OCI-LY7 (cell line): ENCODE data around the gene B4GALT6. TPM values are rescaled to one million over a fixed set of nuclear protein-coding genes. Genes with fewer than 3 reads are reported as not detected.

ENCODE experiments used
- BruUV-seq: library from RNA; stranded (reverse); fragments of 400-500 nt; replicated peaks from 2 replicates; lab custom pipeline; 2021; lab: Mats Ljungman, UMichigan
- CTCF ChIA-PET: fragments of 300-600 bp; sonication (Branson Sonifier 250); formaldehyde crosslinking; loops from one replicate; lab custom pipeline; 2022; ENCODE audit warnings: antibody characterized with exemption; ENCODE audit not compliant: unreplicated experiment; lab: Charles Lee
- POLR2A ChIA-PET: fragments of 300-600 bp; sonication (Branson Sonifier 250); formaldehyde crosslinking; loops from one replicate; lab custom pipeline; 2022; ENCODE audit warnings: antibody characterized with exemption; lab: Charles Lee
- DNase-seq: peaks from one replicate; pipeline ENCODE4 v3.0.0-alpha.2; 2015; ENCODE audit warnings: low spot score
- H2AFZ ChIP-seq: fragments of 200-600 bp; sonication (generic), shearing (Covaris generic); 2 replicates; pipeline ENCODE4 v1.6.1; 2014; ENCODE audit warnings: mild to moderate bottlenecking, antibody characterized with exemption, low read length, moderate library complexity
- H3K27ac ChIP-seq: fragments of 200-600 bp; sonication (generic); 2 replicates; pipeline ENCODE4 v1.5.1; 2014; ENCODE audit warnings: mixed run types, low read depth, mild to moderate bottlenecking, moderate library complexity, low read length, inconsistent platforms; ENCODE audit not compliant: poor library complexity, severe bottlenecking
- H3K36me3 ChIP-seq: fragments of 200-600 bp; sonication (generic); 2 replicates; pipeline ENCODE4 v1.6.1; 2014; ENCODE audit warnings: mild to moderate bottlenecking, antibody characterized with exemption, low read length, moderate library complexity, mixed read lengths; ENCODE audit not compliant: insufficient read depth
- H3K4me1 ChIP-seq: fragments of 200-600 bp; sonication (generic); 2 replicates; pipeline ENCODE4 v1.5.1; 2014; ENCODE audit warnings: mild to moderate bottlenecking, low read length; ENCODE audit not compliant: insufficient read depth, poor library complexity, severe bottlenecking
- H3K4me2 ChIP-seq: fragments of 200-600 bp; sonication (generic); 2 replicates; pipeline ENCODE4 v1.6.1; 2014; ENCODE audit warnings: mild to moderate bottlenecking, low read length
- H3K4me3 ChIP-seq: fragments of 200-600 bp; sonication (generic); 2 replicates; pipeline ENCODE4 v1.5.1; 2014; ENCODE audit warnings: mild to moderate bottlenecking, low read depth, low read length; ENCODE audit not compliant: poor library complexity, severe bottlenecking
- H3K79me2 ChIP-seq: fragments of 200-600 bp; sonication (generic); 2 replicates; pipeline ENCODE4 v1.6.1; 2016; ENCODE audit warnings: low read depth, mild to moderate bottlenecking, low read length, moderate library complexity, mixed read lengths; ENCODE audit not compliant: insufficient read depth
- H3K9me2 ChIP-seq: fragments of 200-600 bp; sonication (generic); 2 replicates; pipeline ENCODE4 v1.6.1; 2016; ENCODE audit warnings: mild to moderate bottlenecking, low read length, mixed read lengths; ENCODE audit not compliant: insufficient read depth
- H3K9me3 ChIP-seq: fragments of 200-600 bp; sonication (generic); 2 replicates; pipeline ENCODE4 v1.6.1; 2014; ENCODE audit warnings: mild to moderate bottlenecking, mixed run types, low read length, mixed read lengths
- H4K20me1 ChIP-seq: fragments of 200-600 bp; sonication (generic); 2 replicates; pipeline ENCODE4 v1.6.1; 2014; ENCODE audit warnings: mild to moderate bottlenecking, antibody characterized with exemption, low read length, moderate library complexity, mixed read lengths; ENCODE audit not compliant: insufficient read depth
- CTCF ChIP-seq: fragments of 200-600 bp; sonication (generic); conservative IDR thresholded peaks from 2 replicates; pipeline ENCODE4 v1.5.1; 2014; ENCODE audit warnings: mild to moderate bottlenecking, antibody characterized with exemption, low read length, moderate library complexity, mixed read lengths
- EZH2phosphoT487 ChIP-seq: fragments of 200-600 bp; sonication (generic); IDR thresholded peaks from 2 replicates; pipeline ENCODE4 v1.6.1; 2018; ENCODE audit warnings: low read depth, borderline replicate concordance, mild to moderate bottlenecking, mixed run types, antibody characterized with exemption, low read length, moderate library complexity, mixed read lengths
- intact Hi-C: fragments of 100-400 bp; cut with micrococcal nuclease; formaldehyde crosslinking; loops from one replicate; pipeline ENCODE4 v1.10.0; 2022; ENCODE audit not compliant: unreplicated experiment
- total RNA-seq, 2 experiments: library from RNA; depleted of rRNA in 1 of 2; stranded (reverse); fragments of >200 nt in 1 of 2; shearing (Covaris generic) in 1 of 2; gene quantifications; 2 replicates each; pipeline ENCODE4 v1.2.3, GENCODE V29; 2014 to 2022

Gene B4GALT6
- total RNA-seq, 2 experiments from 2014 or later = 5.5 to 22.8 TPM

- ChIA-PET POLR2A (interaction anchor here (1.1 kb wide), 1 partner anchor 20 kb away, joined by 4 read pairs; no protein-coding TSS in a partner anchor), CTCF (interaction anchor here (0.6 kb wide), 1 partner anchor 42 kb away, joined by 3 read pairs; no protein-coding TSS in a partner anchor)
- Histone ChIP-seq H3K79me2 (no peaks in the 10 kb centered on the region), H3K4me3 (no peak overlapping the region), H3K4me2 (no peak overlapping the region), H3K36me3 (no peaks in the 10 kb centered on the region), H3K9me3 (no peaks in the 10 kb centered on the region), H4K20me1 (no peaks in the 10 kb centered on the region), H3K9me2 (no peaks in the 10 kb centered on the region), H2AFZ (no peak overlapping the region; the same call in 1 of the 2 replicates), H3K4me1 (no peaks in the 10 kb centered on the region), H3K27ac (no peak overlapping the region)
- BruUV-seq = no TSS peak
- intact Hi-C loops = no loop called here
- no peak for DNase-seq
- TF ChIP-seq CTCF = no peak
- TF ChIP-seq EZH2phosphoT487 = no peak
Measured at GRCh38 chr18:31596081-31596872, 88.1 kb downstream of the B4GALT6 start.

GRCh38 chr18:31595121-31595771 lies 89.1 kb downstream of the B4GALT6 start:
- no peaks in the 10 kb centered on the region for H3K4me1 ChIP-seq
- TF ChIP-seq CTCF (no peak), EZH2phosphoT487 (no peak)
- CTCF ChIA-PET = no interaction called here

More at GRCh38 chr18:31595121-31595771, 89.1 kb downstream of the B4GALT6 start:
- no peaks in the 10 kb centered on the region for H3K36me3 ChIP-seq
- H3K9me2 ChIP-seq = no peaks in the 10 kb centered on the region
- H2AFZ ChIP-seq = no peak overlapping the region
- H3K9me3 ChIP-seq = no peaks in the 10 kb centered on the region
- no peak overlapping the region for H3K27ac ChIP-seq
- no peak for DNase-seq
- H3K79me2 ChIP-seq = no peaks in the 10 kb centered on the region
- H3K4me3 ChIP-seq = no peak overlapping the region
- no peak overlapping the region for H3K4me2 ChIP-seq
- no peaks in the 10 kb centered on the region for H4K20me1 ChIP-seq
- POLR2A ChIA-PET = interaction anchor here (0.9 to 1.1 kb wide), 2 partner anchors 19 to 85 kb away, joined by 3 to 4 read pairs; no protein-coding TSS in a partner anchor
- no TSS peak for BruUV-seq
- intact Hi-C loops = no loop called here
